H9 (cell line): Measurements from ENCODE around the gene MYO7A. TPM values are rescaled to one million over a fixed set of nuclear protein-coding genes. Genes with fewer than 3 reads are reported as not detected.

ENCODE experiments used
- DNase-seq: peaks from one replicate; pipeline ENCODE4 v3.0.0-alpha.2; 2017
- H2AFZ ChIP-seq: one replicate; pipeline ENCODE4 v1.6.1; 2013; ENCODE audit warnings: mild to moderate bottlenecking, low read length, control low read depth, moderate library complexity
- H2AK5ac ChIP-seq: 2 replicates; pipeline ENCODE4 v1.6.1; 2013; ENCODE audit warnings: low read length, control low read depth, mixed read lengths; ENCODE audit not compliant: insufficient read length
- H2BK120ac ChIP-seq: one replicate; pipeline ENCODE4 v1.6.1; 2013; ENCODE audit warnings: low read depth, mild to moderate bottlenecking, low read length, control low read depth, inconsistent platforms; ENCODE audit not compliant: poor library complexity, severe bottlenecking
- H2BK12ac ChIP-seq: 2 replicates; pipeline ENCODE4 v1.6.1; 2013; ENCODE audit warnings: low read length, control low read depth, mixed read lengths, low read depth; ENCODE audit not compliant: insufficient read length
- H2BK15ac ChIP-seq: 2 replicates; pipeline ENCODE4 v1.6.1; 2013; ENCODE audit warnings: low read depth, low read length, control low read depth
- H2BK20ac ChIP-seq: one replicate; pipeline ENCODE4 v1.6.1; 2013; ENCODE audit warnings: low read depth, mild to moderate bottlenecking, low read length, control low read depth, inconsistent platforms; ENCODE audit not compliant: poor library complexity, severe bottlenecking
- H2BK5ac ChIP-seq: 2 replicates; pipeline ENCODE4 v1.6.1; 2013; ENCODE audit warnings: low read length, control low read depth, mixed read lengths; ENCODE audit not compliant: insufficient read length
- H3K14ac ChIP-seq: 2 replicates; pipeline ENCODE4 v1.6.1; 2013; ENCODE audit warnings: low read length, control low read depth; ENCODE audit not compliant: insufficient read depth
- H3K18ac ChIP-seq: 2 replicates; pipeline ENCODE4 v1.6.1; 2013; ENCODE audit warnings: low read depth, mild to moderate bottlenecking, mixed read lengths, low read length, control low read depth; ENCODE audit not compliant: insufficient read length
- H3K23ac ChIP-seq: 2 replicates; pipeline ENCODE4 v1.6.1; 2013; ENCODE audit warnings: low read length, control low read depth, mixed read lengths, low read depth; ENCODE audit not compliant: insufficient read length
- H3K23me2 ChIP-seq: 2 replicates; pipeline ENCODE4 v1.6.1; 2013; ENCODE audit warnings: low read depth, mild to moderate bottlenecking, mixed read lengths, low read length, control low read depth; ENCODE audit not compliant: insufficient read length, poor library complexity, severe bottlenecking
- H3K27ac ChIP-seq: 2 replicates; pipeline ENCODE4 v1.5.1; 2013; ENCODE audit warnings: low read length, control low read depth, mixed read lengths, low read depth; ENCODE audit not compliant: insufficient read length
- H3K27me3 ChIP-seq: 2 replicates; pipeline ENCODE4 v1.6.1; 2013; ENCODE audit warnings: low read length, control low read depth, inconsistent platforms; ENCODE audit not compliant: insufficient read depth
- H3K4ac ChIP-seq: 2 replicates; pipeline ENCODE4 v1.6.1; 2013; ENCODE audit warnings: low read depth, mild to moderate bottlenecking, control low read depth, inconsistent platforms, low read length, moderate library complexity
- H3K4me1 ChIP-seq: 2 replicates; pipeline ENCODE4 v1.6.1; 2013; ENCODE audit warnings: low read length, control low read depth, inconsistent platforms; ENCODE audit not compliant: insufficient read depth
- H3K4me2 ChIP-seq: 2 replicates; pipeline ENCODE4 v1.6.1; 2013; ENCODE audit warnings: low read length, control low read depth, mixed read lengths; ENCODE audit not compliant: insufficient read length, insufficient read depth
- H3K56ac ChIP-seq: 2 replicates; pipeline ENCODE4 v1.6.1; 2013; ENCODE audit warnings: low read depth, mild to moderate bottlenecking, mixed read lengths, low read length, control low read depth; ENCODE audit not compliant: insufficient read length
- H3K79me1 ChIP-seq: 2 replicates; pipeline ENCODE4 v1.6.1; 2013; ENCODE audit warnings: low read depth, mild to moderate bottlenecking, moderate library complexity, low read length, control low read depth, inconsistent platforms; ENCODE audit not compliant: insufficient read depth, poor library complexity, severe bottlenecking
- H3K79me2 ChIP-seq: 2 replicates; pipeline ENCODE4 v1.6.1; 2013; ENCODE audit warnings: low read length, control low read depth, inconsistent platforms; ENCODE audit not compliant: insufficient read depth
- H3K9ac ChIP-seq: 2 replicates; pipeline ENCODE4 v1.6.1; 2013; ENCODE audit warnings: low read length, control low read depth, mixed read lengths; ENCODE audit not compliant: insufficient read length; ENCODE audit errors: extremely low read depth
- H3K9me3 ChIP-seq: one replicate; pipeline ENCODE4 v1.6.1; 2013; ENCODE audit warnings: low read depth, low read length, inconsistent platforms; ENCODE audit not compliant: control insufficient read depth
- H3T11ph ChIP-seq: one replicate; pipeline ENCODE4 v1.6.1; 2013; ENCODE audit warnings: mild to moderate bottlenecking, low read length, control low read depth, inconsistent platforms
- H4K20me1 ChIP-seq: one replicate; pipeline ENCODE4 v1.6.1; 2013; ENCODE audit not compliant: control insufficient read depth, insufficient read length, insufficient read depth
- H4K5ac ChIP-seq: 2 replicates; pipeline ENCODE4 v1.6.1; 2013; ENCODE audit warnings: low read depth, mild to moderate bottlenecking, mixed read lengths, low read length, control low read depth; ENCODE audit not compliant: insufficient read length
- H4K8ac ChIP-seq: replicated peaks from 2 replicates; pipeline ENCODE4 v1.6.1; 2013; ENCODE audit warnings: low read length, control low read depth, mixed read lengths, low read depth; ENCODE audit not compliant: insufficient read length
- H4K91ac ChIP-seq: 2 replicates; pipeline ENCODE4 v1.6.1; 2013; ENCODE audit warnings: low read depth, mild to moderate bottlenecking, moderate library complexity, mixed read lengths, low read length, control low read depth; ENCODE audit not compliant: insufficient read length
- H3K27ac Mint-ChIP-seq, 3 experiments: 2 replicates in 2 of 3; 3 replicates in 1 of 3; pipeline ENCODE4 v1.8.0; 2020 to 2021; ENCODE audit warnings: mixed read lengths in 3 of 3, mild to moderate bottlenecking in 1 of 3, moderate library complexity in 1 of 3
- H3K27me3 Mint-ChIP-seq: 2 replicates; pipeline ENCODE4 v1.8.0; 2021; ENCODE audit warnings: low read depth, mild to moderate bottlenecking, moderate library complexity, mixed read lengths
- H3K36me3 Mint-ChIP-seq, 3 experiments: 2 replicates in 2 of 3; 3 replicates in 1 of 3; pipeline ENCODE4 v1.8.0; 2020 to 2021; ENCODE audit warnings: low read depth in 3 of 3, mixed read lengths in 3 of 3; ENCODE audit not compliant: insufficient read depth in 1 of 3
- H3K4me1 Mint-ChIP-seq, 2 experiments: 2 replicates each; pipeline ENCODE4 v1.8.0; 2020; ENCODE audit warnings: mixed read lengths in 2 of 2
- H3K4me3 Mint-ChIP-seq, 2 experiments: 2 replicates in 1 of 2; 3 replicates in 1 of 2; pipeline ENCODE4 v1.8.0; 2020 to 2021; ENCODE audit warnings: mild to moderate bottlenecking in 2 of 2, mixed read lengths in 2 of 2, moderate library complexity in 1 of 2
- H3K9me3 Mint-ChIP-seq, 2 experiments: 2 replicates in 1 of 2; 3 replicates in 1 of 2; pipeline ENCODE4 v1.8.0; 2020; ENCODE audit warnings: mild to moderate bottlenecking in 2 of 2, mixed read lengths in 2 of 2, moderate library complexity in 1 of 2
- WGBS: extraction: QIAGEN DNeasy Blood & Tissue Kit; methylation state at CpG from one replicate; pipeline ENCODE4 v1.1.7; 2013; ENCODE audit warnings: missing lambda C conversion rate, low lambda C conversion rate, mixed read lengths; ENCODE audit not compliant: insufficient read length; ENCODE audit errors: extremely low coverage; 5-methylcytosine and 5-hydroxymethylcytosine counted together
- total RNA-seq: library from RNA; stranded (reverse); gene quantifications from 2 replicates; pipeline ENCODE4 v1.2.1, GENCODE V29; 2021
- TF ChIP-seq, protein P1 (sequence below): fragments of 200-600 bp; sonication (generic); conservative IDR thresholded peaks from 3 replicates; pipeline ENCODE4 v1.8.0; 2021; ENCODE audit warnings: antibody characterized with exemption, mild to moderate bottlenecking

The MYO7A gene
- total RNA-seq, 1 experiment from 2014 or later, result 1.6 TPM

- Histone ChIP-seq H2AK5ac (no peak overlapping the region), H3K18ac (no peak overlapping the region), H3K79me1 (no peaks in the 10 kb centered on the region), H4K20me1 (no peaks in the 10 kb centered on the region), H3K4me2 (no peak overlapping the region), H3K23me2 (no peaks in the 10 kb centered on the region), H3K4ac (no peak overlapping the region), H3K23ac (no peak overlapping the region), H4K5ac (no peak overlapping the region), H3K27ac (no peak overlapping the region), H2BK12ac (no peak overlapping the region), H3K27me3 (no peaks in the 10 kb centered on the region), H3K9me3 (no peaks in the 10 kb centered on the region), H3K4me1 (no peaks in the 10 kb centered on the region), H2BK5ac (no peak overlapping the region), H4K91ac (no peak overlapping the region), H3K14ac (no peak overlapping the region), H3K9ac (no peak overlapping the region), H2AFZ (no peak overlapping the region), H2BK20ac (no peak overlapping the region), H2BK15ac (no peak overlapping the region), H3K79me2 (no peaks in the 10 kb centered on the region), H3T11ph (no peak overlapping the region), H4K8ac (no peak overlapping the region), H3K56ac (no peak overlapping the region), H2BK120ac (no peak overlapping the region)
- Mint-ChIP-seq H3K27ac (no peak overlapping the region), H3K4me1 (peaks cover 2 to 5% of the 10 kb centered on the region in 2 experiments; a peak in 3 of 4 replicates), H3K27me3 (no peaks in the 10 kb centered on the region), H3K36me3 (no peaks in the 10 kb centered on the region), H3K9me3 (no peaks in the 10 kb centered on the region), H3K4me3 (no peak overlapping the region; a peak in 1 of 5 replicates)
- TF ChIP-seq, protein P1, sequence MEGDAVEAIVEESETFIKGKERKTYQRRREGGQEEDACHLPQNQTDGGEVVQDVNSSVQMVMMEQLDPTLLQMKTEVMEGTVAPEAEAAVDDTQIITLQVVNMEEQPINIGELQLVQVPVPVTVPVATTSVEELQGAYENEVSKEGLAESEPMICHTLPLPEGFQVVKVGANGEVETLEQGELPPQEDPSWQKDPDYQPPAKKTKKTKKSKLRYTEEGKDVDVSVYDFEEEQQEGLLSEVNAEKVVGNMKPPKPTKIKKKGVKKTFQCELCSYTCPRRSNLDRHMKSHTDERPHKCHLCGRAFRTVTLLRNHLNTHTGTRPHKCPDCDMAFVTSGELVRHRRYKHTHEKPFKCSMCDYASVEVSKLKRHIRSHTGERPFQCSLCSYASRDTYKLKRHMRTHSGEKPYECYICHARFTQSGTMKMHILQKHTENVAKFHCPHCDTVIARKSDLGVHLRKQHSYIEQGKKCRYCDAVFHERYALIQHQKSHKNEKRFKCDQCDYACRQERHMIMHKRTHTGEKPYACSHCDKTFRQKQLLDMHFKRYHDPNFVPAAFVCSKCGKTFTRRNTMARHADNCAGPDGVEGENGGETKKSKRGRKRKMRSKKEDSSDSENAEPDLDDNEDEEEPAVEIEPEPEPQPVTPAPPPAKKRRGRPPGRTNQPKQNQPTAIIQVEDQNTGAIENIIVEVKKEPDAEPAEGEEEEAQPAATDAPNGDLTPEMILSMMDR, result no peak
- no CpG with 5 or more reads among the region's 13 CpGs for whole genome bisulfite sequencing
- DNase-seq, result no peak
Measured at GRCh38 chr11:77199137-77199745, 71.2 kb downstream of the MYO7A start.
